K562 (cell line): ENCODE results near the gene BHLHE23. TPM values are rescaled to one million over a fixed set of nuclear protein-coding genes. Genes with fewer than 3 reads are reported as not detected.
A peak's percentile ranks its signal among the peaks of the same experiment; 100 is the strongest.

Source experiments
- ATAC-seq: fragments of 200-7000 bp; cut with Tn5 transposase; 3 replicates; pipeline ENCODE4 v1.9.1; 2020; ENCODE audit warnings: moderate library complexity
- BruUV-seq: library from RNA; stranded (reverse); fragments of 400-500 nt; replicated peaks from 2 replicates; lab custom pipeline; 2021; lab: Mats Ljungman, UMichigan
- CTCF ChIA-PET: fragments of 300-600 bp; formaldehyde crosslinking; extraction: SDS; loops from one replicate; lab custom pipeline; 2021; ENCODE audit warnings: low intra/inter-chr PET ratio; lab: Yijun Ruan, JAX
- POLR2A ChIA-PET: fragments of 300-600, 350-650 bp; sonication (Branson Sonifier 250); formaldehyde crosslinking; extraction: SDS; loops from one replicate; lab custom pipeline; 2021; ENCODE audit warnings: antibody characterized with exemption, inconsistent platforms; lab: Yijun Ruan, JAX
- DNase-seq, 4 experiments: peaks; one replicate each; pipeline versions ENCODE4 v3.0.0 to v3.0.0-alpha.2; 2011 to 2018; ENCODE audit warnings: low spot score in 3 of 4, mixed read lengths in 3 of 4; ENCODE audit errors: extremely low read depth in 1 of 4
- FAIRE-seq: peaks from 2 replicates; lab custom pipeline; 2011; peaks lifted over from hg19 to GRCh38; lab: Jason Lieb, UNC
- H2AFZ ChIP-seq: 2 replicates; pipeline ENCODE4 v1.6.0; 2011; ENCODE audit warnings: low read depth, low read length, control low read depth, inconsistent platforms
- H3K27ac ChIP-seq: fragments of 200-600 bp; 3 replicates; pipeline ENCODE4 v1.8.0; 2011; ENCODE audit warnings: low read depth, mild to moderate bottlenecking, control low read depth, inconsistent platforms, low read length, moderate library complexity, mixed read lengths; ENCODE audit errors: extremely low read depth
- H3K27me3 ChIP-seq, 2 experiments: fragments of 300-600 bp in 1 of 2; 2 replicates in 1 of 2; 3 replicates in 1 of 2; pipeline versions ENCODE4 v1.6.0 to v1.8.0; 2011; ENCODE audit warnings: inconsistent platforms in 2 of 2, low read length in 2 of 2, mild to moderate bottlenecking in 1 of 2, mixed read lengths in 1 of 2, moderate library complexity in 1 of 2; ENCODE audit not compliant: control insufficient read depth in 2 of 2, insufficient read depth in 2 of 2
- H3K36me3 ChIP-seq: fragments of 300-600 bp; 3 replicates; pipeline ENCODE4 v1.8.0; 2011; ENCODE audit warnings: mild to moderate bottlenecking, low read length, inconsistent platforms; ENCODE audit not compliant: control insufficient read depth, insufficient read depth
- H3K4me1 ChIP-seq, 2 experiments: fragments of 200-600 bp in 1 of 2; replicated peaks in 1 of 2; 2 replicates in 1 of 2; 3 replicates in 1 of 2; pipeline versions ENCODE4 v1.5.1 to v1.8.0; 2011; ENCODE audit warnings: inconsistent platforms in 2 of 2, low read length in 2 of 2, mild to moderate bottlenecking in 1 of 2, mixed read lengths in 1 of 2, moderate library complexity in 1 of 2; ENCODE audit not compliant: control insufficient read depth in 2 of 2, insufficient read depth in 2 of 2
- H3K4me2 ChIP-seq: 2 replicates; pipeline ENCODE4 v1.6.1; 2011; ENCODE audit warnings: low read length, control low read depth, inconsistent platforms, mixed read lengths; ENCODE audit not compliant: insufficient read depth
- H3K4me3 ChIP-seq: fragments of 200-600 bp; sonication (generic), shearing (Covaris generic); 2 replicates; pipeline ENCODE4 v1.5.1; 2016; ENCODE audit warnings: control low read depth, inconsistent platforms
- H3K79me2 ChIP-seq: fragments of 200-600 bp; 3 replicates; pipeline ENCODE4 v1.8.0; 2011; ENCODE audit warnings: low read length, inconsistent platforms; ENCODE audit not compliant: control insufficient read depth, insufficient read depth
- H3K9ac ChIP-seq, 2 experiments: 2 replicates each; pipeline versions ENCODE4 v1.6.0 to v1.6.1; 2011; ENCODE audit warnings: low read depth in 2 of 2, low read length in 2 of 2, control low read depth in 1 of 2, inconsistent platforms in 1 of 2, mild to moderate bottlenecking in 1 of 2, mixed read lengths in 1 of 2; ENCODE audit not compliant: insufficient read depth in 1 of 2
- H3K9me1 ChIP-seq: one replicate; pipeline ENCODE4 v1.6.0; 2011; ENCODE audit warnings: inconsistent platforms, mild to moderate bottlenecking, low read length, moderate library complexity; ENCODE audit not compliant: control insufficient read depth, insufficient read depth
- H3K9me3 ChIP-seq: replicated peaks from 2 replicates; pipeline ENCODE4 v1.5.1; 2011; ENCODE audit warnings: low read depth, low read length, inconsistent platforms; ENCODE audit not compliant: control insufficient read depth, insufficient read depth
- H4K20me1 ChIP-seq: replicated peaks from 2 replicates; pipeline ENCODE4 v1.6.1; 2011; ENCODE audit warnings: low read length, inconsistent platforms, mixed read lengths; ENCODE audit not compliant: control insufficient read depth, insufficient read depth
- FOXA1 ChIP-seq: fragments of 450-650 bp; IDR thresholded peaks from 2 replicates; pipeline ENCODE4 v1.6.1; 2016; ENCODE audit warnings: mild to moderate bottlenecking, borderline replicate concordance
- TCF3 ChIP-seq: sonication (generic); formaldehyde crosslinking; IDR thresholded peaks from 2 replicates; pipeline ENCODE4 v1.4.0; 2020; ENCODE audit warnings: mild to moderate bottlenecking, missing genetic modification reagents
- ZFX ChIP-seq: sonication (generic); formaldehyde crosslinking; IDR thresholded peaks from 2 replicates; pipeline ENCODE4 v1.8.0; 2022; ENCODE audit warnings: mild to moderate bottlenecking, missing genetic modification reagents, moderate library complexity
- ZNF253 ChIP-seq: fragments of 250-450 bp; sonication (Bioruptor Pico); conservative IDR thresholded peaks from 2 replicates; pipeline ENCODE4 v1.6.1; 2021; ENCODE audit warnings: mild to moderate bottlenecking
- ZNF830 ChIP-seq: fragments of 250-450 bp; sonication (Bioruptor Pico); IDR thresholded peaks from 2 replicates; pipeline ENCODE4 v1.5.0; 2021; ENCODE audit warnings: mild to moderate bottlenecking
- WGBS: fragments of 100-300 bp; shearing (Covaris generic); methylation state at CpG from one replicate; pipeline ENCODE4 v1.1.6; 2016; ENCODE audit warnings: low coverage, mixed read lengths; ENCODE audit not compliant: insufficient coverage; ENCODE audit errors: missing lambda C conversion rate; 5-methylcytosine and 5-hydroxymethylcytosine counted together
- in situ Hi-C: fragments of 300-500 bp; cut with MboI; formaldehyde crosslinking; loops from 4 replicates; pipeline ENCODE4 v1.15.0; 2018; ENCODE audit warnings: inconsistent platforms, mixed read lengths
- intact Hi-C: fragments of 100-400 bp; cut with micrococcal nuclease; formaldehyde crosslinking; loops from 2 replicates; pipeline ENCODE4 v1.14.2; 2022
- polyA plus RNA-seq, 8 experiments: library from polyadenylated mRNA; depleted of rRNA in 4 of 8; stranded (reverse) in 5 of 8; unstranded in 3 of 8; fragments of >200 nt; fragmentation: Nextera tagmentation in 2 of 8; fragmentation: Illumina TruSeq in 1 of 8; extraction: Ambion mirVana in 2 of 8; extraction: Trizol in 1 of 8; gene quantifications; 2 replicates each; pipeline versions ENCODE4 v1.2.1 to v1.2.3, GENCODE V29; 2011 to 2014; ENCODE audit warnings: inconsistent platforms in 1 of 8, missing spikeins in 1 of 8
- total RNA-seq, 7 experiments: library from RNA; depleted of rRNA in 6 of 7; stranded (reverse); fragments of >200 nt in 6 of 7; fragmentation: Illumina TruSeq in 2 of 7; extraction: Trizol in 2 of 7; gene quantifications; 2 replicates each; pipeline versions ENCODE4 v1.2.1 to v1.2.3, GENCODE V29; 2011 to 2021; ENCODE audit warnings: low replicate concordance in 1 of 7
- TF ChIP-seq, protein P1 (sequence below), 2 experiments: fragments of 450-650 bp; IDR thresholded peaks; 2 replicates each; pipeline ENCODE4 v1.6.1; 2016
- TF ChIP-seq, protein P2 (sequence below): fragments of 450-650 bp; IDR thresholded peaks from 2 replicates; pipeline ENCODE4 v1.6.1; 2014; ENCODE audit warnings: low read depth, mild to moderate bottlenecking, moderate library complexity, borderline replicate concordance
- TF ChIP-seq, protein P3 (sequence below): fragments of 250-450 bp; sonication (Bioruptor Pico); IDR thresholded peaks from 2 replicates; pipeline ENCODE4 v1.9.0; 2021; ENCODE audit warnings: mild to moderate bottlenecking

Gene BHLHE23
- total and polyA plus RNA-seq, 9 of the 15 experiments (the other 6 are each of a cell fraction or from before 2014, with no cell fraction given): not detected

DNA sequence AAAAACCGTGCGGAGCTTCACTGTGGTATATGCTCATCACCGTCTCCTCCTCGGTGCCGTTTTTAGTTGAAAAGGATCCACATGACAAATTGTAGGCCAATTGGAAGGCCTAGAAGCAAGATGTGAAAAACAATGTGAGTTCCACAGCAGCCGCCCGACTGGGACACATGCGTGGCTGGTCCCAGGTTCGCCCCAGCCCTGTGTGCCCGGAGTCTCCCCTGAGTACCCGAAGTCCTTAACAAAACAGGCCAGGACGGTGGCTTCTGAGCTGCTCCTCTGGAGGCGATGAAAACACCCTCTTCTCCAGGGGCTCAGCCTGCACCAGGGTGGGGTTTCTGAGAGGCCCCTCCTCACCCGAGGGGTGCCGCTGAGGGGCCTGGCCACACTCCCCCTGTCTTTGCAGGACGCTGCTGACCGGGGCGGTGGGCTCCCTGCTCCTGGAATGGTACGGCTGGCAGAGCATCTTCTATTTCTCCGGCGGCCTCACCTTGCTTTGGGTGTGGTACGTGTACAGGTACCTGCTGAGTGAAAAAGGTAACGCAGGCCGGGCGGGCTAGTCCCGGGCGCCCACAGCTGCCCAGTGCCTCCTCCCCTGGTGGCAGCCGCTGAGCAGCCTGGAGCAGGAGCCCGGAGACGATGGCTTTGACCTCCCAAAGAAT, 44.4 kb downstream of the BHLHE23 start (continued):
- TF ChIP-seq FOXA1: no peak
- TF ChIP-seq, protein P1, sequence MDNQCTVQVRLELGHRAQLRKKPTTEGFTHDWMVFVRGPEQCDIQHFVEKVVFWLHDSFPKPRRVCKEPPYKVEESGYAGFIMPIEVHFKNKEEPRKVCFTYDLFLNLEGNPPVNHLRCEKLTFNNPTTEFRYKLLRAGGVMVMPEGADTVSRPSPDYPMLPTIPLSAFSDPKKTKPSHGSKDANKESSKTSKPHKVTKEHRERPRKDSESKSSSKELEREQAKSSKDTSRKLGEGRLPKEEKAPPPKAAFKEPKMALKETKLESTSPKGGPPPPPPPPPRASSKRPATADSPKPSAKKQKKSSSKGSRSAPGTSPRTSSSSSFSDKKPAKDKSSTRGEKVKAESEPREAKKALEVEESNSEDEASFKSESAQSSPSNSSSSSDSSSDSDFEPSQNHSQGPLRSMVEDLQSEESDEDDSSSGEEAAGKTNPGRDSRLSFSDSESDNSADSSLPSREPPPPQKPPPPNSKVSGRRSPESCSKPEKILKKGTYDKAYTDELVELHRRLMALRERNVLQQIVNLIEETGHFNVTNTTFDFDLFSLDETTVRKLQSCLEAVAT (IDR thresholded peaks at IDR 0.05): no peak

DNA sequence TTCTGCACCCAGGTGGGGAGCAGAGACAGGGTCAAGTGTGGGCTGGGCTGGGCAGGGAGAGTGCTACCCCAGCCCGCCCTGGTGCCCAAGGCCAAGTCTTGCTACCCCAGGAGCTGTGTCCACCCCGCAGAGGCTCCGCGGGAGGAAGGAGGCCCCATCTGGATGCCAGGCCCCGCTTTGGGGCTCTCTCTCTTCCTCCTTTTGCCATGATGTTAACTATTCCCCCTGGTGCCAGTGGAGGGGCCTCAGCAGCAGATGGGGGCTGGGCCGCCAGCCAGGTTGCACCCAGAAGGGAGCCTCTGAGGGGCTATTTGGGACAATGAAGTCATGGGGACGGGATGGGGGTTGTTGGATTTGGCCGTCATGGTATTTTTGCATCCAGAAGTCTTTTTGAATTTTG, 45.0 kb downstream of the BHLHE23 start:
- peaks cover 63 to 93% of the 10 kb centered on the region in 2 experiments for H3K27me3 ChIP-seq
- BruUV-seq: no TSS peak
- TF ChIP-seq ZNF253 (no peak), ZNF830 (CRISPR knock-in tag) (no peak), TCF3 (CRISPR knock-in tag) (no peak), ZFX (CRISPR knock-in tag) (0 out of 2 replicates have a peak, but pooled peaks have one; percentile 2)
- TF ChIP-seq, protein P2, sequence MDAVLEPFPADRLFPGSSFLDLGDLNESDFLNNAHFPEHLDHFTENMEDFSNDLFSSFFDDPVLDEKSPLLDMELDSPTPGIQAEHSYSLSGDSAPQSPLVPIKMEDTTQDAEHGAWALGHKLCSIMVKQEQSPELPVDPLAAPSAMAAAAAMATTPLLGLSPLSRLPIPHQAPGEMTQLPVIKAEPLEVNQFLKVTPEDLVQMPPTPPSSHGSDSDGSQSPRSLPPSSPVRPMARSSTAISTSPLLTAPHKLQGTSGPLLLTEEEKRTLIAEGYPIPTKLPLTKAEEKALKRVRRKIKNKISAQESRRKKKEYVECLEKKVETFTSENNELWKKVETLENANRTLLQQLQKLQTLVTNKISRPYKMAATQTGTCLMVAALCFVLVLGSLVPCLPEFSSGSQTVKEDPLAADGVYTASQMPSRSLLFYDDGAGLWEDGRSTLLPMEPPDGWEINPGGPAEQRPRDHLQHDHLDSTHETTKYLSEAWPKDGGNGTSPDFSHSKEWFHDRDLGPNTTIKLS: no peak
- TF ChIP-seq, protein P3, sequence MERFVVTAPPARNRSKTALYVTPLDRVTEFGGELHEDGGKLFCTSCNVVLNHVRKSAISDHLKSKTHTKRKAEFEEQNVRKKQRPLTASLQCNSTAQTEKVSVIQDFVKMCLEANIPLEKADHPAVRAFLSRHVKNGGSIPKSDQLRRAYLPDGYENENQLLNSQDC (CRISPR knock-in tag): no peak
- TF ChIP-seq, all 486 proteins: peak for 1
- 22% methylated on average over 8 of the region's 8 CpGs for WGBS
- in situ Hi-C loops: no loop called here
- ChIA-PET POLR2A (interaction anchor here (0.7 kb wide), 1 partner anchor 9 kb away, joined by 3 read pairs; no protein-coding TSS in a partner anchor), CTCF (no interaction called here)
- Histone ChIP-seq H3K36me3 (no peaks in the 10 kb centered on the region), H3K27ac (no peak overlapping the region), H3K4me3 (no peak overlapping the region), H3K9me1 (no peaks in the 10 kb centered on the region), H4K20me1 (peaks cover 16% of the 10 kb centered on the region), H2AFZ (no peak overlapping the region), H3K4me2 (no peak overlapping the region), H3K79me2 (no peaks in the 10 kb centered on the region), H3K9me3 (no peaks in the 10 kb centered on the region), H3K9ac (no peak overlapping the region), H3K4me1 (peaks cover 0 to 55% of the 10 kb centered on the region in 2 experiments; a peak in 2 of 5 replicates)
- intact Hi-C loops: no loop called here
- FAIRE-seq (no peak), ATAC-seq (no peak), DNase-seq (no peak)
